ENCODE data around the gene PATL2.

- TF ChIP-seq CTCF (IDR thresholded peaks at IDR 0.05; ENCODE audit: poor library complexity): no peak
- no peak for TF ChIP-seq EZH2 (IDR thresholded peaks at IDR 0.05; ENCODE audit: borderline replicate concordance)
Measured at GRCh38 chr15:44676676-44677075, 34.4 kb downstream of the PATL2 start.

Measured in hepatocyte (in vitro differentiated cells).